CD4-positive, CD25-positive, alpha-beta regulatory T cell (primary cell): ENCODE results near the gene ASB7. TPM values are rescaled to one million over a fixed set of nuclear protein-coding genes. Genes with fewer than 3 reads are reported as not detected.

Experiments
- ATAC-seq, 2 donors: fragments of 150-1000 bp; cut with Tn5 transposase; one replicate each; pipeline ENCODE4 v1.10.0; 2021; ENCODE audit warnings: low read depth in 2 of 2, moderate number of reproducible peaks in 2 of 2, moderate library complexity in 1 of 2
- DNase-seq, 3 donors: peaks; one replicate each; pipeline versions ENCODE4 v3.0.0 to v3.0.0-alpha.2; 2012 to 2022; ENCODE audit warnings: mixed read lengths in 1 of 3
- H3K27ac ChIP-seq: one replicate; pipeline ENCODE4 v1.7.0; 2013; ENCODE audit warnings: mild to moderate bottlenecking, low read length; ENCODE audit not compliant: insufficient read depth, poor library complexity, severe bottlenecking
- H3K27me3 ChIP-seq: one replicate; pipeline ENCODE4 v1.7.0; 2013; ENCODE audit warnings: low read length; ENCODE audit not compliant: control insufficient read depth, insufficient read depth
- H3K36me3 ChIP-seq: one replicate; pipeline ENCODE4 v1.7.0; 2013; ENCODE audit warnings: mild to moderate bottlenecking, low read length, moderate library complexity; ENCODE audit not compliant: control insufficient read depth, insufficient read depth
- H3K4me1 ChIP-seq: 2 replicates; pipeline ENCODE4 v1.7.0; 2013; ENCODE audit warnings: mild to moderate bottlenecking, low read length; ENCODE audit not compliant: insufficient read depth, control insufficient read depth, poor library complexity, severe bottlenecking
- H3K4me3 ChIP-seq: one replicate; pipeline ENCODE4 v1.7.0; 2013; ENCODE audit warnings: low read depth, mild to moderate bottlenecking, low read length, moderate library complexity
- H3K9me3 ChIP-seq, 2 experiments: 1 replicate in 1 of 2; 2 replicates in 1 of 2; pipeline ENCODE4 v1.7.0; 2013; ENCODE audit warnings: low read length in 2 of 2, mild to moderate bottlenecking in 1 of 2, moderate library complexity in 1 of 2; ENCODE audit not compliant: control insufficient read depth in 2 of 2
- H3K27ac Mint-ChIP-seq, 3 donors: one replicate each; pipeline ENCODE4 v1.8.0; 2020 to 2022; ENCODE audit warnings: mild to moderate bottlenecking in 3 of 3, mixed read lengths in 3 of 3, moderate library complexity in 2 of 3
- H3K27me3 Mint-ChIP-seq: one replicate; pipeline ENCODE4 v1.8.0; 2022; ENCODE audit warnings: mild to moderate bottlenecking, mixed read lengths
- H3K36me3 Mint-ChIP-seq: one replicate; pipeline ENCODE4 v1.8.0; 2020; ENCODE audit warnings: mixed read lengths
- H3K4me1 Mint-ChIP-seq, 4 donors: one replicate each; pipeline ENCODE4 v1.8.0; 2020 to 2022; ENCODE audit warnings: mixed read lengths in 4 of 4, mild to moderate bottlenecking in 1 of 4
- H3K4me3 Mint-ChIP-seq, 4 donors: one replicate each; pipeline ENCODE4 v1.8.0; 2020 to 2022; ENCODE audit warnings: mild to moderate bottlenecking in 4 of 4, mixed read lengths in 4 of 4, moderate library complexity in 3 of 4
- H3K9me3 Mint-ChIP-seq, 7 donors: one replicate each; pipeline ENCODE4 v1.8.0; 2020 to 2022; ENCODE audit warnings: mixed read lengths in 7 of 7, mild to moderate bottlenecking in 3 of 7, moderate library complexity in 2 of 7
- polyA plus RNA-seq, 4 donors: library from polyadenylated mRNA; unstranded; fragments of 300-500 nt; fragmentation: Illumina TruSeq; gene quantifications; one replicate each; pipeline ENCODE4 v1.2.3, GENCODE V29; 2021
- total RNA-seq: library from RNA; stranded (reverse); gene quantifications from one replicate; pipeline ENCODE4 v1.2.3, GENCODE V29; 2022

The ASB7 gene
- total and polyA plus RNA-seq, 5 donors from 2014 or later = 10.5 to 20.3 (median 13.5) TPM

DNA sequence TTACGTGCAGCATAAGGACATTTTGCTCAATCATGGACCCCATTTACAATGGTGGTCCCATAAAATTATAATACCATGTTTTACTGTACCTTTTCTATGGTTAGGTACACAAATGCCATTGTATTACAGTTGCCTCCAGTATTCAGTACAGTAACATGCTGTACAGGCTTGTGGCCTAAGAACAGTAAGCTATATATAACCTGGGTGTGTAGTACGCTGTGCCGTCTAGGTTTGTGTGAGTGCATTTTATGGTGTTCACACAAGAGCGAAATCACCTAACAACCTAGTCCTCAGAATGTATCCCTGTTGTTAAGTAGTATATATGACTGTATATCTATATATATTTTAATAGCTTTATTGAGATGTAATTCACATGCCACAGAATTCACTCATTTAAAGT, 12.5 kb downstream of the ASB7 start:
- Mint-ChIP-seq H3K27ac (peak overlapping the region in 1 of 3 donors; percentile 49), H3K27me3 (no peaks in the 10 kb centered on the region), H3K9me3 (no peaks in the 10 kb centered on the region), H3K36me3 (peaks cover 45% of the 10 kb centered on the region), H3K4me3 (no peak overlapping the region), H3K4me1 (peaks cover 23 to 37% (median 26%) of the 10 kb centered on the region in 4 donors)
- peaks cover 64% of the 10 kb centered on the region for H3K36me3 ChIP-seq
- H3K4me3 ChIP-seq = no peak overlapping the region
- peaks cover 5% of the 10 kb centered on the region for H3K4me1 ChIP-seq
- no peak for ATAC-seq
- DNase-seq = no peak
- H3K27me3 ChIP-seq = no peaks in the 10 kb centered on the region
- no peaks in the 10 kb centered on the region for H3K9me3 ChIP-seq
- no peak overlapping the region for H3K27ac ChIP-seq

DNA sequence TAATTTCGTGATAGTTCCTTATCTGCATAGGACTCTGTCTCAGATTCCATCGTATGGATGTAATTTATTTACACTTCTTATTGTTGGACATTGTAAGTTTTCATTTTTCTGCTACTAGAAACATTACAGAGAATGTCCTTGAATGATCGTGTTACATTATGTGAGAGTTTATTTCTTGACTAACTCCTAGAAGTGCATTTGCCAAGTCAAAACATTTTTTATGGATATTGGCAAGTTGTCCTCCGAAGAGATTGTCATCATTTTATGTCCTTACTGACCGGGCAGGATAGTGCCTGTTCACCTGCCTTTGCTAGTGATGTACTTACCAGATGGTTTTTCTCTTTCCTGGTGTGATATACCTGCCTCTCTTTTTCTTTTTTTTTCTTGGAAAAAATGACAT, 13.4 kb downstream of the ASB7 start:
- no peak overlapping the region for H3K4me3 Mint-ChIP-seq
- peaks cover 23 to 37% (median 25%) of the 10 kb centered on the region in 4 donors for H3K4me1 Mint-ChIP-seq
- Histone ChIP-seq H3K27ac (no peak overlapping the region), H3K4me1 (peaks cover 5% of the 10 kb centered on the region), H3K27me3 (no peaks in the 10 kb centered on the region), H3K9me3 (no peaks in the 10 kb centered on the region), H3K4me3 (no peak overlapping the region), H3K36me3 (peaks cover 65% of the 10 kb centered on the region)
- H3K27me3 Mint-ChIP-seq = no peaks in the 10 kb centered on the region
- H3K36me3 Mint-ChIP-seq = peaks cover 47% of the 10 kb centered on the region
- H3K9me3 Mint-ChIP-seq = no peaks in the 10 kb centered on the region
- H3K27ac Mint-ChIP-seq = no peak overlapping the region
- DNase-seq (no peak), ATAC-seq (no peak)

DNA sequence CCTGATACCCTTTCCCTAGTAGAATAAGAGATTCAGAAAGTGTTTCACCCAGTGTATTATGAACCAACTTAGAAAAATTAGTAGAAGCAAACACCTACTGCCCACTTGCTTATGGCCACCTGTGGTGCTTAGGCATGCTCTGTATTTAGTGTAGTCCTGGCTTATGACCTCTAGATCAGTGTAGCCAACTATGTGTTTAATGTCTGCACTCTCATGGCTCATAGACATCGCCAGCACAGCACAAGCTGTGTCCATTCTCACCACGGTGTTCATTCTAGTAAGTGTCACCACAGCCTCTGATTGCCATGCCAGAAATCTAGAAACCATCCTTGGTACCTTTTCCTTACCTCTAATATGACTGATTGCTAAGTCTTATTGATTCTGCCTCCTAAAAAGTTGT, 14.3 kb downstream of the ASB7 start:
- peaks cover 5% of the 10 kb centered on the region for H3K4me1 ChIP-seq
- Mint-ChIP-seq H3K4me3 (no peak overlapping the region), H3K36me3 (peaks cover 48% of the 10 kb centered on the region), H3K27me3 (no peaks in the 10 kb centered on the region), H3K9me3 (no peaks in the 10 kb centered on the region), H3K27ac (peak overlapping the region in 2 of 3 donors; percentile 42 to 64), H3K4me1 (peaks cover 23 to 41% (median 26%) of the 10 kb centered on the region in 4 donors)
- H3K27me3 ChIP-seq = no peaks in the 10 kb centered on the region
- no peak overlapping the region for H3K27ac ChIP-seq
- ATAC-seq (no peak), DNase-seq (no peak)
- peaks cover 61% of the 10 kb centered on the region for H3K36me3 ChIP-seq
- H3K9me3 ChIP-seq = no peaks in the 10 kb centered on the region
- no peak overlapping the region for H3K4me3 ChIP-seq

DNA sequence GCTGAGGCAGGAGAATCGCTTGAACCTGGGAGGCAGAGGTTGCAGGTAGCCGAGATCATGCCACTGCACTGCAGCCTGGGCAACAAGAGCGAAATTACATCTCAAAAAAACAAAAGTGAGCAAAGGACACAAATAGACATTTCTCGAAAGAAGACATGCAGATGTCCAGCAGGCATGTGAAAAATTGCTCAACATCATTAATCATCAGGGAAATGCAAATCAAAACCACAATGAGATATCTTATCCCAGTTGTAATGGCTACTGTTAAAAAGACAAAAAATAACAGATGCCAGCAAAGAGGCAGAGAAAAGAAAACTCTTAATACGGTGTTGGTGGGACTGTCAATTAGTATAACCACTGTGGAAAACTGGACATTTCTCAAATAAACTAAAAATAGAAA, 20.9 kb downstream of the ASB7 start:
- Histone ChIP-seq H3K27ac (no peak overlapping the region), H3K4me1 (no peaks in the 10 kb centered on the region), H3K9me3 (no peaks in the 10 kb centered on the region), H3K27me3 (no peaks in the 10 kb centered on the region), H3K4me3 (no peak overlapping the region), H3K36me3 (peaks cover 21% of the 10 kb centered on the region)
- DNase-seq = no peak
- Mint-ChIP-seq H3K9me3 (no peaks in the 10 kb centered on the region), H3K4me1 (peaks cover 5 to 22% (median 21%) of the 10 kb centered on the region in 4 donors), H3K4me3 (no peak overlapping the region), H3K27ac (no peak overlapping the region), H3K27me3 (no peaks in the 10 kb centered on the region), H3K36me3 (peaks cover 25% of the 10 kb centered on the region)
- no peak for ATAC-seq

DNA sequence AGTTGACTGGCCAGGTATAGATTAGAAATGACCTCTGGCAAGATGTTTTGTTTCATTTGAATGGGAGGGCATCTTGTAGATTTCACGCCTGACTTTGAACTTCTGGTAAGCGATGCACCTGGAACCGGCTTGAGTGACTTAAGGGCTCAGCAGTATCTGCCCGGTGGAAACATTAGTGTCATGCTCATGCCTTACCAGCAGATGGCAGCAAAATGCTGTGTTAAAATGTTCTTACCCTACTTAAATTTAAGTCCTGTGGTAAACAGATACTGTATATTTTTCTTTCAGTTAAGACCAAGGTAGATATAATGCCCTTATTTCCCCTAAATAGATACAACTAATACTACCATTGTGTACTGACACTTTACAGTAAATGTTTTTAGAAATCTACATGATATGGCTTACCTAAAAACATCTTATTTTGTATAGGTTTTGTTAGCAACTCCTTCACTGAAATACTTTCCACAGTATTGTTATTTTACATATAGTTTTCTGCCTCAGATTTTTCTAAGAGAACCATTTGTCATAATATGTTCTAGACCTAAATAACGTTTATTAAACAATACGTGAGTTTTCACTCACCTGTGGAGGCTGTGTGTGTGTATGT, 25.5 kb downstream of the ASB7 start:
- peaks cover 18 to 44% (median 26%) of the 10 kb centered on the region in 4 donors for H3K4me1 Mint-ChIP-seq
- Histone ChIP-seq H3K36me3 (peaks cover 36% of the 10 kb centered on the region), H3K27me3 (no peaks in the 10 kb centered on the region), H3K4me3 (no peak overlapping the region), H3K4me1 (no peaks in the 10 kb centered on the region), H3K9me3 (no peaks in the 10 kb centered on the region), H3K27ac (no peak overlapping the region)
- H3K36me3 Mint-ChIP-seq = peaks cover 25% of the 10 kb centered on the region
- no peak overlapping the region for H3K4me3 Mint-ChIP-seq
- H3K9me3 Mint-ChIP-seq = no peaks in the 10 kb centered on the region
- peak overlapping the region; percentile 5 to 52 (median 9) for H3K27ac Mint-ChIP-seq
- DNase-seq = peak; percentile 53 to 85 (median 69)
- no peaks in the 10 kb centered on the region for H3K27me3 Mint-ChIP-seq
- peak; percentile 83 to 88 for ATAC-seq

DNA sequence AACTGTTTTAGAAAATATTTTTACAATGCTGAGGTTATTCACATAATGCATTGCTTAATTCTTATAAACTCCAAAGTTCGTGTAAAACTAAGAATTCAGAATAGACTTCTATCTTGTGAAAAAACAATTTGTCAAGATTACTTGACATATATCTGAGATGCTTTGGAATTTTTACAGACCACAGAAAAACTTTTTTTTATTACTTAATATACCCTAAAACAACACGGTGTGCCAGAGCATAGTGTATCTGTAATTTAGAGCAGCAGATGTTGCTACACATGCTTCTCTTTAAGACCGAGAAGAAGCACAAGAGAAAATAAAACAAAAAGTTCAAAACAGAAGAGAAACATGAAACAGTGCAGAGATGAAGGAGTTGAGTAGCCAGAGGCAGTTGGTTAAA, 26.4 kb downstream of the ASB7 start:
- peaks cover 26% of the 10 kb centered on the region for H3K36me3 Mint-ChIP-seq
- H3K27ac Mint-ChIP-seq = peak overlapping the region in 1 of 3 donors; percentile 27
- H3K36me3 ChIP-seq = peaks cover 36% of the 10 kb centered on the region
- H3K9me3 Mint-ChIP-seq = no peaks in the 10 kb centered on the region
- no peaks in the 10 kb centered on the region for H3K9me3 ChIP-seq
- no peak overlapping the region for H3K27ac ChIP-seq
- peaks cover 3% of the 10 kb centered on the region for H3K4me1 ChIP-seq
- H3K4me1 Mint-ChIP-seq = peaks cover 20 to 50% (median 34%) of the 10 kb centered on the region in 4 donors
- no peak for ATAC-seq
- H3K4me3 ChIP-seq = no peak overlapping the region
- no peak for DNase-seq
- H3K27me3 ChIP-seq = no peaks in the 10 kb centered on the region
- no peaks in the 10 kb centered on the region for H3K27me3 Mint-ChIP-seq
- no peak overlapping the region for H3K4me3 Mint-ChIP-seq

DNA sequence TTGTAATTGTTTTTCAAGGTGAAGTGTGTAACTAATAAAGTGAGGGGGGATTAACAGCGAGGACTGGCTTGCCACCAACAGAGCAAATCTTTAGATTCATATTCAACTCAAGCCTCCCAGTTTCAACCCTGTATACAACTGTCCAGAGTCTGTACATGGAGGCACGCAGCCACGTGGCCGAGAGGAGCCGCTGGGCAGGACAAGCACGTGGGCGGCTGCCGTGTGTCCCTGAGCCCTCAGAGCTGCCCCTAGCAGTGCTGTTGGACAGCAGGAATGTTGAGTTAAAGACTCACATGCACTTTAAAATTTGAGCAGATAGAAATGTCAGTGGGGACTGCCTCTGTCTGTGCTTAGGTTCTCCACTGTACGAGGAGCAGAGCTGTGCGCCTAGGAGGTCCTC, 29.4 kb downstream of the ASB7 start:
- Histone ChIP-seq H3K27me3 (no peaks in the 10 kb centered on the region), H3K27ac (no peak overlapping the region), H3K9me3 (no peaks in the 10 kb centered on the region), H3K4me3 (no peak overlapping the region), H3K4me1 (peaks cover 8% of the 10 kb centered on the region), H3K36me3 (peaks cover 33% of the 10 kb centered on the region)
- peaks cover 35% of the 10 kb centered on the region for H3K36me3 Mint-ChIP-seq
- H3K4me1 Mint-ChIP-seq = peaks cover 14 to 64% (median 48%) of the 10 kb centered on the region in 4 donors
- no peak for ATAC-seq
- no peak overlapping the region for H3K27ac Mint-ChIP-seq
- DNase-seq = no peak
- H3K4me3 Mint-ChIP-seq = no peak overlapping the region
- no peaks in the 10 kb centered on the region for H3K9me3 Mint-ChIP-seq
- no peaks in the 10 kb centered on the region for H3K27me3 Mint-ChIP-seq

DNA sequence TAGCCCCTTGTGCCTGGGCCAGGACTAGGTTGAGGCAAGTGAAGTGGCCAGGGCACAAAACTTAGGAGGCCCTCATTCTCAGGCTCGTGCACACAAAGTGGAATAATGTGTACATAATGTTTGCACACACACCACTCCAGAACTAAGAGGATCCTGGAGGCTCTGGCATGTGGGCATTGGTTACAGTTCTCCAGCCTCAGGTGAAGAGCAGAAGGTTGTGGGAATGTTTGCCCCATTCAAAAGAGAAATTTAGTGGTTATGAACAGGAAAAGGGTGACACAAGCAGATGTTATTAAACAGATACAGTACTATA, 31.3 kb downstream of the ASB7 start:
- no peaks in the 10 kb centered on the region for H3K9me3 ChIP-seq
- peaks cover 8% of the 10 kb centered on the region for H3K4me1 ChIP-seq
- Mint-ChIP-seq H3K9me3 (no peaks in the 10 kb centered on the region), H3K4me3 (no peak overlapping the region), H3K4me1 (peaks cover 15 to 74% (median 51%) of the 10 kb centered on the region in 4 donors), H3K27me3 (no peaks in the 10 kb centered on the region), H3K36me3 (peaks cover 48% of the 10 kb centered on the region), H3K27ac (peak overlapping the region in 1 of 3 donors; percentile 23)
- ATAC-seq = no peak
- no peak for DNase-seq
- no peak overlapping the region for H3K27ac ChIP-seq
- no peaks in the 10 kb centered on the region for H3K27me3 ChIP-seq
- H3K4me3 ChIP-seq = no peak overlapping the region
- H3K36me3 ChIP-seq = peaks cover 33% of the 10 kb centered on the region
